NCI-H1694 (cell line): ENCODE results near the gene LYZ.

Experiments
- DNase-seq: peaks from one replicate; lab custom pipeline; 2025; lab: John Stamatoyannopoulos, UW

LYZ gene

GRCh38 chr12:69338936-69339335 is 9.2 kb upstream of the LYZ start:
- DNase-seq, result no peak

- DNase-seq, result no peak
These were observed 8.2 kb upstream of the LYZ start for GRCh38 chr12:69339999-69340398.

GRCh38 chr12:69341328-69341727 is 6.9 kb upstream of the LYZ start:
- no peak for DNase-seq

- DNase-seq, result no peak
These were observed 5.8 kb upstream of the LYZ start for GRCh38 chr12:69342421-69342820.

GRCh38 chr12:69343357-69343756 is 4.8 kb upstream of the LYZ start:
- no peak for DNase-seq

- DNase-seq, result no peak
These were observed 4.1 kb upstream of the LYZ start for GRCh38 chr12:69343885-69344612.

GRCh38 chr12:69345077-69345476 is 3.1 kb upstream of the LYZ start:
- DNase-seq, result no peak

GRCh38 chr12:69345742-69346141 is 2.4 kb upstream of the LYZ start:
- DNase-seq, result no peak

- DNase-seq, result no peak
These were observed 1.9 kb downstream of the LYZ start for GRCh38 chr12:69350002-69350626.

GRCh38 chr12:69350777-69351176 is 2.6 kb downstream of the LYZ start:
- DNase-seq, result no peak

GRCh38 chr12:69351462-69352236 is 3.5 kb downstream of the LYZ start:
- DNase-seq, result no peak

- DNase-seq, result no peak
These were observed 4.7 kb downstream of the LYZ start for GRCh38 chr12:69352904-69353303.

- no peak for DNase-seq
These were observed 6.0 kb downstream of the LYZ start for GRCh38 chr12:69354172-69354555.

GRCh38 chr12:69354556-69355187 is 6.5 kb downstream of the LYZ start:
- no peak for DNase-seq

- DNase-seq, result no peak
These were observed 7.3 kb downstream of the LYZ start for GRCh38 chr12:69355363-69356028.

GRCh38 chr12:69359531-69360347 is 11.6 kb downstream of the LYZ start, which contains the start of gene YEATS4:
Gene YEATS4, plus strand, starts transcription at chr12:69359743. Its CDS starts 230 bp downstream, at chr12:69359973.
- peak; percentile 80 for DNase-seq

GRCh38 chr12:69360348-69360672 is 12.1 kb downstream of the LYZ start:
- DNase-seq, result no peak

GRCh38 chr12:69366796-69367195 is 18.6 kb downstream of the LYZ start:
- no peak for DNase-seq

- DNase-seq, result no peak
These were observed 20.0 kb downstream of the LYZ start for GRCh38 chr12:69368171-69368570.

GRCh38 chr12:69383074-69383473 is 34.9 kb downstream of the LYZ start:
- no peak for DNase-seq

GRCh38 chr12:69385038-69385437 is 36.9 kb downstream of the LYZ start:
- DNase-seq, result no peak
